GM18505 (cell line): ENCODE measurements around the gene ABCA9.
"Not testable (repeated sequence)": the region's sequence is repeated elsewhere in the genome, so short reads cannot be mapped to it uniquely, and the experiment has no call there.

Experiments used
- ATAC-seq: cut with Tn5 transposase; IDR thresholded peaks from one replicate; pipeline ENCODE4 v1.9.1; 2021; ENCODE audit not compliant: unreplicated experiment
- POLR2A ChIP-seq: IDR thresholded peaks from 4 replicates; pipeline ENCODE4 v1.6.1; 2011; ENCODE audit warnings: borderline replicate concordance; ENCODE audit not compliant: insufficient read depth, insufficient read length; ENCODE audit errors: extremely low read depth

Gene ABCA9

DNA sequence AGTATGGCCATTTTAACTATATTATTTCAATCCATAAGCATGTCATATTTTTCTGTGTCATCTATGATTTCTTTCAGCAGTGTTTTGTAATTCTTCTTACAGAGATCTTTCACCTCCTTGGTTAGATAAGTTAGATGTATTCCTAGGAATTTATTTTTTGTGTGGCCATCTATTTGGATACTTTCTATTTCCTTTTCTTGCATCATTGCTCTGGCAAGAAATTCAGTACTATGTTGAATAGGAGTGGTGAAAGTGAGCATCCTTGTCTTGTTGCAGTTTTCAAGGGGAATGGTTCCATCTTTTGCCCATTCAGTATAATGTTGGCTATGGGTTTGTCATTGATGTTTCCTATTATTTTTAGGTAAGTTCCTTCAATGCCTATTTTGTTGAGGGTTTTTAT, 15.1 kb upstream of the ABCA9 start:
- ATAC-seq, result no peak
- no peak for TF ChIP-seq POLR2A

- not testable (repeated sequence) for ATAC-seq
Observed at GRCh38 chr17:69073392-69073791, 12.7 kb upstream of the ABCA9 start.

GRCh38 chr17:69072803-69073256, 12.1 kb upstream of the ABCA9 start:
- ATAC-seq, result not testable (repeated sequence)

GRCh38 chr17:69071233-69071586, 10.5 kb upstream of the ABCA9 start:
- not testable (repeated sequence) for ATAC-seq

- ATAC-seq, result not testable (repeated sequence)
Observed at GRCh38 chr17:69070378-69071232, 9.9 kb upstream of the ABCA9 start.

DNA sequence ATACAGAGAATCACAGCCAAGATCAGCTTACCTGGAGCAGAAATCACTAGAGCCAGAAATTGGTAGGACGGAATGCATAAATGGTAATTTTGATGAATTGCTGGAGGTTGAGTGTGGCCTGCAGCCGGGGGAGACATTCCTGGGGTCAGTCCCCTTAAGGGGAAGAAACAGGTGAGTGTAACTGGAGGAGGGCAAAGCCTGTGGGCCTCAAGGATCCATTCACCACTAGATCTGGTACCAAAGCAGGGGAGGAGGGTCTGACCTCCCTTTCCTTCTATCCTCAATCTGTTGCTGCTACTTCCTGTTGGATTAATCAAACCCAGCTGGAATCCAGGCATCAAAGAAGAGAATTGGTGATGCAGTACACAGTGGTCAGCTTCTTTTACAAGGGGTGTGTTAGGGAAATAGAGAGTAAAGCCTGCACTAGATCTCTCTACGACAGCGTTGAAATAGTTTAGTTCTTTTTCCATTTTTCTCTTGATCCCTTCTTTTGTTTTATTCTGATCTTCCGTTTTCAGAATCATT, 8.6 kb upstream of the ABCA9 start:
- ATAC-seq, result no peak
- TF ChIP-seq POLR2A, result no peak

DNA sequence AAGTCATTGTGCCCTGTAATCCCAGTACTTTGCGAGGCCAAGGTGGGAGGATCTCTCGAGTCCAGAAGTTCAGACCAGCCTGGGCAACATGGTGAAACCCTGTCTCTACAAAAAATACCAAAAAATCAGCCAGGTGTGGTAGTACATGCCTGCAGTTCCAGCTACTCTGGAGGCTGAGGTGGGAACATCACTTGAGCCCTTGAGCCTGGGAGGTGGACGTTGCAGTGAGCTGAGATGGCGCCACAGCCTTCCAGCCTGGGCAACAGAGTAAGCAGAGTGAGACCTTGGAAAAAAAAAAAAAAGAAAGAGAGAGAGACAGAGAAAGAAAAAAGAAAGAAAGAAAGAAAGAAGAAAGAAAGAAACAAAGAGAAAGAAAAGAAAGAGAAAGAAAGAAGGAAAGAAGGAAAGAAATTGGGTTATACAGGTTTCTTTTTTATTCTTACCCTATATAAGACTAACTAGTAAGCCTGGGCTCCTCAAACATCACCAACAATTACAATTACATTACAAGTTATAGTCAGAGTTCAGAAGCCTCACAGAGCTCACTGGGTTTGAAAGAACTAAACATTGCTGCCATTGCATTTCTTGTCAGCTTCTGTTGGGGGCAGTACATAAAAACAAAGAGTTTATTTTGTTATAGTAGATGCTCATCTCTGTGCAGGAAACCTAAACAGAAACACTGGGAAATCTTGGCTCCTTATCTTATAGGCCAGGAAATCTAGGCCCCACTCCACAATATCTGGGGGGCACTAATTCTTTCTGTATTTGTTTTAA, 6.7 kb upstream of the ABCA9 start:
- TF ChIP-seq POLR2A, result no peak
- ATAC-seq, result no peak

DNA sequence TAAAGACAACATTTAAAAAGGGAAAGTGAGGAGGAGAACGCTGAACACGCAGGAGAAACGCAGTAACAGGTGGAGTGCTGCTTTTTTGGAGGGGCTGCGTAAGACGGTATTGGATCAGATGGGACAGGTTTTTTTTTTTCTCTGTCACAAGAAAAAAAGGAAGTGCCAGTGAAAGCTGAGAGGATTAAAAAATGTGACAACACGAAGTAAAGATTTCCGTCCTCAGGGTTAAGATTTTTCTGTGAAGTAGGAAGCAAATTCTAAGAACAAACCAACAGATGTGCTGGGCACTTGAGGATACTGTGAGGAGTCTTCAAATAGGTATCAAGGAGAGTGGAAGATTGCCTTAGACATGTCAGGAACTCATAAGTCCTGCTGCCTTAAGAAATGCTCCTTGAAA, 5.8 kb upstream of the ABCA9 start:
- ATAC-seq, result no peak
- no peak for TF ChIP-seq POLR2A

DNA sequence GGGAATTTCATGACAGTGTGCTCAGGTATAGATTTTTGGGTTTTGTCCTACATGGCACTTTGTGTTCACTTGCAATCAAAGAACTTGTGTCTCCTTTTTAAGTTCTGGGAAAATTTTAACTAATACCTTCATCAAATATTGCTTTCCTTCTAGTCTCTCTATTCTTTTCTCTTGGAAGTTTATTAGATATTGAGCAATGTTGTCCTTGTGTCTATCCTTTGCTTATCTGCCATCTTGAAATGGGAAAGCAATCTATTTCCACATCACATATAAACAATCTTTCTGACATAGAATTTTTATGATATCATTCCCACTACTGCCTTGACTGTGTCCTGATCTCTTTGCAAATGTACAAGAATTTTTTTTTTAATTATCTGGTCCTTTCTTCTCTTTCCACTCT, 4.4 kb upstream of the ABCA9 start:
- TF ChIP-seq POLR2A, result no peak
- no peak for ATAC-seq

DNA sequence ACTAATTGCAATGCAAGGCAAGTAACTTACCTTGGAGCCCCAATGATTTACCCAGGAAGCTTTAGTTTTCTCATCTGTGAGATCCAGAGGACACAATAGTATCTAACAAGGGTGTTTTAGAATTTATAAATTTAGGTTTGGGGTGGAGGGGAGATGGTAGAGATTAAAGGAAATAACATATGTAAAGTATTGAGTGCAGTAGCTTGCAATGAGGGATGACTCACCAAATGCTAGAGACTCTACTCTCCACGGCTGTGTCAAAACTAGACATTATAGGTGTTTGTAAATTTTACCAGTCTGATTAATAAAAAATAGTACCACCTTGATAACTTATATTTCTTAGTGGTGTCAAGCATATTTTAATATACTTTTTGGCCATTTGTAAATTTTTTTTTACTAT, 3.7 kb upstream of the ABCA9 start:
- no peak for TF ChIP-seq POLR2A
- ATAC-seq, result no peak

DNA sequence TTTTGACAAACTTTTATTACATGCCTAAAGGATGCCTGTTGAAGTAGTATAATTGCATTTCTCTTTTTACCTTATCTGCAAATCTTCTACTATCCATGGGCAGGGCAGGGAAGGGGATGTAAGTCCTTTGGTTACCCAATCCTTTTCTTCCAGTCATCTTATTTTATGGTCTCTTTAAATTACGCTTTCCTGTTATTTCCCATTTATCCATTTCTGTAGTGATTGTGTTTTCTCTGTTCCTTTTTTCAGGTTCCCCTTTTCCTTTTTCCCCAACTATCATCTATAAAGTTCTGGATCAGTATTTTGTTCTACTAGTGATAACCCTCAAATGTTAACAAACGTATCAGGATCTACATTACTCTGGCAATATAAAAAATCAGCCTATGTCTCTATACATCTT, 3.3 kb upstream of the ABCA9 start:
- TF ChIP-seq POLR2A, result no peak
- no peak for ATAC-seq

DNA sequence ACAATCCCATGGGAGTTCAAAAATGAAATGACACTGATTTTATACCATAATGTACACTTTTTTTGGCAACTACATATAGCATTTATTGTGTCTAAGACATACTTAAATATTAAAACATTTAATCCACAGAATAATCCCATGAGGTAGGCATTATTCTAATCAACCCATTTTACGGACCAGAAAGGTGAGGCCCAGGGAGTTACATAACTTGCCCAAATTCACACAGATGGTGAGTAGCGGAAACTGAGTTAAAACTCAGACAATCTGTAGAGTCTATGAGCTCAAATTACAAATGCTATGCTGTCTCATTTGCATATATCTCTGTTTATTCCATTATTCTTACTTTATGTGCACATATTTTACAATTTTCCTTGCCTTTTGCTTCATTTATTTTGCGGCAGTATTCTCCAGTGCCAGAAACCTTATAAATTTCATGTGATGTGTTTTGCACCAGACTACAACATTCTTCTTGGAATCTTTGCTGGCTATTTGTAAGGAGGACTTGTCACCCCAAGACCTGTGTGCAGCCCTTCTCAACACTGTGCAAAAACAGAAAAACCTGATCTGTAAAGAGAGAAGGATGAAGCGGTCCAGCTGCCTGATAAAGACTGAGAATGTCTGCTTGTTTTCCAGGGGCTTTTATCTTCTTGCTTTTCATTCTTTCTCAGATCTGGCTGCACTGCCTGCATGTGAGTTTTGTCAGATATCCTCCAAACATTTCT, 2.3 kb upstream of the ABCA9 start:
- no peak for TF ChIP-seq POLR2A
- no peak for ATAC-seq

- no peak for ATAC-seq
- TF ChIP-seq POLR2A, result no peak
Observed at GRCh38 chr17:69061721-69062556, 1.2 kb upstream of the ABCA9 start.

DNA sequence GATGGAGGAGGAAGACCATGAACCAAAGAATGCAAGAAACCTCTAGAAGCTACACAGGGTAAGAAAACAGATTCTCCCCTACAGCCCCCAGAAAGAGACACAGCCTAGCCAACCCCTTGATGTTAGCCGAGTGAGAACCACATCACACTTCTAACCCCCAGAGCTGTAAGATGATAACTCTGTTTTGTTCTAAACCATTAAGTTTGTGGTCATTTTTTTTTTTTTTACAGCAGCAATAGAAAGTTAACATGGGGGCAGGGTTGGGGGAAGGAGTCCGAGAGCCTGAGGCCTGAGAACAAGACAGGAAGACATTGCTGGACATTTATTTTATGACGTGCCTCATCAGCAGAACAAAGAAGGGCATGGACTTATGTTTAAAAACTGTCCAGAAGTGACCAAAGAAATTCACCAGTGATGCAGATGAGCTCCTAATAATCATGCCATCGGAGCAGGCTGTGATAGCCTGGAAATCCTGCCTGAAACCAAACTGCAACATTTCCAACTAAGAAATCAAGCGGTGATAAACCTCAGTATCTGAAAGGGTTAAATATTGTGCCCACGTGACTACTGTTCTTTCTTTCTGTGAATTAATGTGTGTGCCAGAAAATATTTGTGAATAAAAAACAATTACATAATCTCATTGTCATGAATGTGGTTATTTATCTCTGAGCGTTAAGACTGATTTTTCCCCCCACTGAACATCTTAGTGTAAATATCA, 1.1 kb downstream of the ABCA9 start:
- no peak for ATAC-seq
- TF ChIP-seq POLR2A, result no peak
